NT2/D1 (cell line): ENCODE data around the gene DHTKD1.

Experiments
- SUZ12 ChIP-seq: IDR thresholded peaks from 2 replicates; pipeline ENCODE4 v1.6.1; 2011; ENCODE audit not compliant: insufficient read length, insufficient read depth; ENCODE audit errors: extremely low read depth
- ZNF274 ChIP-seq: IDR thresholded peaks from 2 replicates; pipeline ENCODE4 v1.6.1; 2011; ENCODE audit warnings: mild to moderate bottlenecking, low read depth, low read length

- TF ChIP-seq ZNF274: no peak
- no peak for TF ChIP-seq SUZ12
Measured at GRCh38 chr10:12042409-12042796, 26.4 kb upstream of the DHTKD1 start.
